ENCODE results near the gene MUC5B. TPM values are rescaled to one million over a fixed set of nuclear protein-coding genes. Genes with fewer than 3 reads are reported as not detected.
A peak's percentile ranks its signal among the peaks of the same experiment; 100 is the strongest.

MUC5B gene
- total and polyA plus RNA-seq, 2 of the 13 experiments (the other 11 are each of a cell fraction or from before 2014, with no cell fraction given) = 0.01 TPM; not detected in 1

DNA sequence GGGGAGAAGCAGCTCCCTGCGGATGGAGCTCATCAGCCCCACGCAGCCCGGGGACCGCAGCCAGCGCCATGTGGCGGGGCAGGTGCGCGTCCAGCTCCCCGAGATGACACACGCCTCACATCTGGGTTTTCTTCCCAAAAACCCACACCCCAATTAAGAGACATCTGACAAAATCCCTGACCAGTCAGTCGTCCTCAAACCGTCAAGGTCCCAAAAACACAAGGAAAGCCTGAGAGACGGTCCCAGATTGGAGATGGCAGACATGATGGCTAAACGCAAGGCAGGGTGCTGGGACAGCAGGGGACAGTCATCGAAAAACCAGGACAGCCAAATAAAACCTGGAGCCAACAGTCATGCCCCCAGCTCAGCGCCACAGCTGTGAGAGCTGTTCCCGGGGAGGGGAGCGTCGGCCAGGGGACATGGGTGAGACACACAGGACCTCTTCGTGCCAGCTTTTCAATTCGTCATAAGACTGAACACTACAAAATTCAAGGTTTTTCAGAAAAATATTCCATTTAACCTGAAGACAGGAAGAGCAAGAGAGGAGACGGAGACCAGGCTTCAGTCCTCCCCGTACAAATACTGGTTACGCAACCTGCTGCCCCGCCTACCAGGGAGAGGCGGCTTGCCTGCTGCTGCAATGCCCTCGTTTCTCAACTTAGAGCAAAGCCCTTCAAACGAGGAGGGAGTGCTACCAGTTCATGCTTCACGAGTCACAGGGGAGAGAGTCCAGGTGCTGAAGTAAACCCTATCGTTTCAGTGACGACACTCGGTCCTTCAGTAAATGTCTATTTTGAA, 76.0 kb downstream of the MUC5B start (continued):
- 0 out of 2 replicates have a peak, but pooled peaks have one; percentile 67 for TF ChIP-seq DPF2 (CRISPR knock-in tag; IDR thresholded peaks at IDR 0.05; ENCODE audit: borderline replicate concordance, low read depth)
- TF ChIP-seq ZFP82 (CRISPR knock-in tag; IDR thresholded peaks at IDR 0.05; ENCODE audit: borderline replicate concordance) = no peak
- TF ChIP-seq, protein P1, sequence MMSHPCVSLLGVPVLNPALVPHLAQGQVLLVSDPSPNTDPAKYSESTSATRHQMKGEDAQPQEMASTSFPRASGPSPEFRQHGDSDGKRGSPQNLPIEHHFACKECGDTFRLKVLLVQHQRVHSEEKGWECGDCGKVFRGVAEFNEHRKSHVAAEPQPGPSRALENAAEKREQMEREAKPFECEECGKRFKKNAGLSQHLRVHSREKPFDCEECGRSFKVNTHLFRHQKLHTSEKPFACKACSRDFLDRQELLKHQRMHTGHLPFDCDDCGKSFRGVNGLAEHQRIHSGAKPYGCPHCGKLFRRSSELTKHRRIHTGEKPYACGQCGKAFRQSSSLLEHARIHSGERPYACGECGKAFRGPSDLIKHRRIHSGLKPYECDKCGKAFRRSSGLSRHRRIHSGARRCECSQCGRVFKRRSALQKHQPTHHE (CRISPR knock-in tag; IDR thresholded peaks at IDR 0.05; ENCODE audit: borderline replicate concordance) = no peak
- no peak for TF ChIP-seq ZNF772 (CRISPR knock-in tag; IDR thresholded peaks at IDR 0.05)
- TF ChIP-seq ZIK1 (CRISPR knock-in tag; IDR thresholded peaks at IDR 0.05; ENCODE audit: borderline replicate concordance, low read depth) = no peak
- TF ChIP-seq, protein P2, sequence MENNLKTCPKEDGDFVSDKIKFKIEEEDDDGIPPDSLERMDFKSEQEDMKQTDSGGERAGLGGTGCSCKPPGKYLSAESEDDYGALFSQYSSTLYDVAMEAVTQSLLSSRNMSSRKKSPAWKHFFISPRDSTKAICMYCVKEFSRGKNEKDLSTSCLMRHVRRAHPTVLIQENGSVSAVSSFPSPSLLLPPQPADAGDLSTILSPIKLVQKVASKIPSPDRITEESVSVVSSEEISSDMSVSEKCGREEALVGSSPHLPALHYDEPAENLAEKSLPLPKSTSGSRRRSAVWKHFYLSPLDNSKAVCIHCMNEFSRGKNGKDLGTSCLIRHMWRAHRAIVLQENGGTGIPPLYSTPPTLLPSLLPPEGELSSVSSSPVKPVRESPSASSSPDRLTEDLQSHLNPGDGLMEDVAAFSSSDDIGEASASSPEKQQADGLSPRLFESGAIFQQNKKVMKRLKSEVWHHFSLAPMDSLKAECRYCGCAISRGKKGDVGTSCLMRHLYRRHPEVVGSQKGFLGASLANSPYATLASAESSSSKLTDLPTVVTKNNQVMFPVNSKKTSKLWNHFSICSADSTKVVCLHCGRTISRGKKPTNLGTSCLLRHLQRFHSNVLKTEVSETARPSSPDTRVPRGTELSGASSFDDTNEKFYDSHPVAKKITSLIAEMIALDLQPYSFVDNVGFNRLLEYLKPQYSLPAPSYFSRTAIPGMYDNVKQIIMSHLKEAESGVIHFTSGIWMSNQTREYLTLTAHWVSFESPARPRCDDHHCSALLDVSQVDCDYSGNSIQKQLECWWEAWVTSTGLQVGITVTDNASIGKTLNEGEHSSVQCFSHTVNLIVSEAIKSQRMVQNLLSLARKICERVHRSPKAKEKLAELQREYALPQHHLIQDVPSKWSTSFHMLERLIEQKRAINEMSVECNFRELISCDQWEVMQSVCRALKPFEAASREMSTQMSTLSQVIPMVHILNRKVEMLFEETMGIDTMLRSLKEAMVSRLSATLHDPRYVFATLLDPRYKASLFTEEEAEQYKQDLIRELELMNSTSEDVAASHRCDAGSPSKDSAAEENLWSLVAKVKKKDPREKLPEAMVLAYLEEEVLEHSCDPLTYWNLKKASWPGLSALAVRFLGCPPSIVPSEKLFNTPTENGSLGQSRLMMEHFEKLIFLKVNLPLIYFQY (CRISPR knock-in tag; IDR thresholded peaks at IDR 0.05; ENCODE audit: borderline replicate concordance) = no peak
- TF ChIP-seq CAMTA2 (CRISPR knock-in tag; IDR thresholded peaks at IDR 0.05; ENCODE audit: borderline replicate concordance) = no peak
- TF ChIP-seq NCOA2 (CRISPR knock-in tag; IDR thresholded peaks at IDR 0.05) = peak; percentile 47; the same call in 1 of the 2 replicates
- no peak for TF ChIP-seq HCFC1 (IDR thresholded peaks at IDR 0.05; ENCODE audit: low read depth, low read length)
- TF ChIP-seq STAT5B (CRISPR knock-in tag; IDR thresholded peaks at IDR 0.05) = no peak
- TF ChIP-seq JUND (CRISPR knock-in tag; IDR thresholded peaks at IDR 0.05) = no peak
- no peak for TF ChIP-seq NONO (IDR thresholded peaks at IDR 0.05)
- peak; percentile 66 for TF ChIP-seq NONO (CRISPR knock-in tag; conservative IDR thresholded peaks at IDR 0.05)
- no peak for TF ChIP-seq ZNF235 (CRISPR knock-in tag; IDR thresholded peaks at IDR 0.05; ENCODE audit: borderline replicate concordance)
- TF ChIP-seq ZFP37 (CRISPR knock-in tag; IDR thresholded peaks at IDR 0.05; ENCODE audit: borderline replicate concordance) = peak; percentile 75; the same call in 1 of the 2 replicates
- no peak for TF ChIP-seq MBNL3 (CRISPR knock-in tag; conservative IDR thresholded peaks at IDR 0.05)
- no peak for TF ChIP-seq ZSCAN12 (CRISPR knock-in tag; IDR thresholded peaks at IDR 0.05)
- TF ChIP-seq, protein P3, sequence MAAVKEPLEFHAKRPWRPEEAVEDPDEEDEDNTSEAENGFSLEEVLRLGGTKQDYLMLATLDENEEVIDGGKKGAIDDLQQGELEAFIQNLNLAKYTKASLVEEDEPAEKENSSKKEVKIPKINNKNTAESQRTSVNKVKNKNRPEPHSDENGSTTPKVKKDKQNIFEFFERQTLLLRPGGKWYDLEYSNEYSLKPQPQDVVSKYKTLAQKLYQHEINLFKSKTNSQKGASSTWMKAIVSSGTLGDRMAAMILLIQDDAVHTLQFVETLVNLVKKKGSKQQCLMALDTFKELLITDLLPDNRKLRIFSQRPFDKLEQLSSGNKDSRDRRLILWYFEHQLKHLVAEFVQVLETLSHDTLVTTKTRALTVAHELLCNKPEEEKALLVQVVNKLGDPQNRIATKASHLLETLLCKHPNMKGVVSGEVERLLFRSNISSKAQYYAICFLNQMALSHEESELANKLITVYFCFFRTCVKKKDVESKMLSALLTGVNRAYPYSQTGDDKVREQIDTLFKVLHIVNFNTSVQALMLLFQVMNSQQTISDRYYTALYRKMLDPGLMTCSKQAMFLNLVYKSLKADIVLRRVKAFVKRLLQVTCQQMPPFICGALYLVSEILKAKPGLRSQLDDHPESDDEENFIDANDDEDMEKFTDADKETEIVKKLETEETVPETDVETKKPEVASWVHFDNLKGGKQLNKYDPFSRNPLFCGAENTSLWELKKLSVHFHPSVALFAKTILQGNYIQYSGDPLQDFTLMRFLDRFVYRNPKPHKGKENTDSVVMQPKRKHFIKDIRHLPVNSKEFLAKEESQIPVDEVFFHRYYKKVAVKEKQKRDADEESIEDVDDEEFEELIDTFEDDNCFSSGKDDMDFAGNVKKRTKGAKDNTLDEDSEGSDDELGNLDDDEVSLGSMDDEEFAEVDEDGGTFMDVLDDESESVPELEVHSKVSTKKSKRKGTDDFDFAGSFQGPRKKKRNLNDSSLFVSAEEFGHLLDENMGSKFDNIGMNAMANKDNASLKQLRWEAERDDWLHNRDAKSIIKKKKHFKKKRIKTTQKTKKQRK (IDR thresholded peaks at IDR 0.05; ENCODE audit: low read length) = no peak
- no peak for TF ChIP-seq ZNF557 (CRISPR knock-in tag; IDR thresholded peaks at IDR 0.05)
- TF ChIP-seq, protein P4, sequence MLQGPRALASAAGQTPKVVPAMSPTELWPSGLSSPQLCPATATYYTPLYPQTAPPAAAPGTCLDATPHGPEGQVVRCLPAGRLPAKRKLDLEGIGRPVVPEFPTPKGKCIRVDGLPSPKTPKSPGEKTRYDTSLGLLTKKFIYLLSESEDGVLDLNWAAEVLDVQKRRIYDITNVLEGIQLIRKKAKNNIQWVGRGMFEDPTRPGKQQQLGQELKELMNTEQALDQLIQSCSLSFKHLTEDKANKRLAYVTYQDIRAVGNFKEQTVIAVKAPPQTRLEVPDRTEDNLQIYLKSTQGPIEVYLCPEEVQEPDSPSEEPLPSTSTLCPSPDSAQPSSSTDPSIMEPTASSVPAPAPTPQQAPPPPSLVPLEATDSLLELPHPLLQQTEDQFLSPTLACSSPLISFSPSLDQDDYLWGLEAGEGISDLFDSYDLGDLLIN (CRISPR knock-in tag; IDR thresholded peaks at IDR 0.05; ENCODE audit: borderline replicate concordance) = no peak

All from HepG2 (cell line).